ENCODE measurements around the gene UBE2J2. TPM values are rescaled to one million over a fixed set of nuclear protein-coding genes. Genes with fewer than 3 reads are reported as not detected.

UBE2J2 gene
- total and polyA plus RNA-seq, 2 experiments from 2014 or later, result 47.1 to 70.2 TPM

- Histone ChIP-seq H3K79me2 (replicated peaks; ENCODE audit: insufficient read depth) (peaks cover 44% of the 10 kb centered on the region), H3K4me3 (no peak overlapping the region), H3K36me3 (ENCODE audit: insufficient read depth) (peaks cover 14% of the 10 kb centered on the region; the same call in 1 of the 2 replicates), H4K20me1 (replicated peaks; ENCODE audit: insufficient read depth) (peaks cover 28% of the 10 kb centered on the region), H3K4me2 (no peak overlapping the region), H3F3A (replicated peaks; ENCODE audit: low read depth) (0 out of 2 replicates have a peak, but pooled peaks cover 12% of the 10 kb centered on the region), H3K9me2 (ENCODE audit: insufficient read depth) (no peaks in the 10 kb centered on the region), H2AFZ (no peak overlapping the region), H3K27ac (ENCODE audit: low read depth) (no peak overlapping the region), H3K27me3 (ENCODE audit: insufficient read depth) (no peaks in the 10 kb centered on the region), H3K4me1 (ENCODE audit: insufficient read depth) (no peaks in the 10 kb centered on the region)
- Mint-ChIP-seq H3K9me3 (no peaks in the 10 kb centered on the region), H3K27me3 (ENCODE audit: insufficient read depth, low read depth, poor library complexity) (peaks cover 14% of the 10 kb centered on the region), H3K27ac (no peak overlapping the region; the same call in 1 of the 2 replicates), H3K4me1 (no peaks in the 10 kb centered on the region; the same call in 1 of the 3 replicates), H3K36me3 (ENCODE audit: low read depth) (peaks cover 57% of the 10 kb centered on the region), H3K4me3 (no peak overlapping the region)
- DNase-seq (ENCODE audit: low spot score) (peak; percentile 84), ATAC-seq (peak; percentile 90)
- no peak for TF ChIP-seq EZH2phosphoT487 (IDR thresholded peaks at IDR 0.05; ENCODE audit: unreplicated experiment)
- no peak for TF ChIP-seq EZH2 (IDR thresholded peaks at IDR 0.05; ENCODE audit: low read depth, unreplicated experiment)
- TF ChIP-seq, protein P1, sequence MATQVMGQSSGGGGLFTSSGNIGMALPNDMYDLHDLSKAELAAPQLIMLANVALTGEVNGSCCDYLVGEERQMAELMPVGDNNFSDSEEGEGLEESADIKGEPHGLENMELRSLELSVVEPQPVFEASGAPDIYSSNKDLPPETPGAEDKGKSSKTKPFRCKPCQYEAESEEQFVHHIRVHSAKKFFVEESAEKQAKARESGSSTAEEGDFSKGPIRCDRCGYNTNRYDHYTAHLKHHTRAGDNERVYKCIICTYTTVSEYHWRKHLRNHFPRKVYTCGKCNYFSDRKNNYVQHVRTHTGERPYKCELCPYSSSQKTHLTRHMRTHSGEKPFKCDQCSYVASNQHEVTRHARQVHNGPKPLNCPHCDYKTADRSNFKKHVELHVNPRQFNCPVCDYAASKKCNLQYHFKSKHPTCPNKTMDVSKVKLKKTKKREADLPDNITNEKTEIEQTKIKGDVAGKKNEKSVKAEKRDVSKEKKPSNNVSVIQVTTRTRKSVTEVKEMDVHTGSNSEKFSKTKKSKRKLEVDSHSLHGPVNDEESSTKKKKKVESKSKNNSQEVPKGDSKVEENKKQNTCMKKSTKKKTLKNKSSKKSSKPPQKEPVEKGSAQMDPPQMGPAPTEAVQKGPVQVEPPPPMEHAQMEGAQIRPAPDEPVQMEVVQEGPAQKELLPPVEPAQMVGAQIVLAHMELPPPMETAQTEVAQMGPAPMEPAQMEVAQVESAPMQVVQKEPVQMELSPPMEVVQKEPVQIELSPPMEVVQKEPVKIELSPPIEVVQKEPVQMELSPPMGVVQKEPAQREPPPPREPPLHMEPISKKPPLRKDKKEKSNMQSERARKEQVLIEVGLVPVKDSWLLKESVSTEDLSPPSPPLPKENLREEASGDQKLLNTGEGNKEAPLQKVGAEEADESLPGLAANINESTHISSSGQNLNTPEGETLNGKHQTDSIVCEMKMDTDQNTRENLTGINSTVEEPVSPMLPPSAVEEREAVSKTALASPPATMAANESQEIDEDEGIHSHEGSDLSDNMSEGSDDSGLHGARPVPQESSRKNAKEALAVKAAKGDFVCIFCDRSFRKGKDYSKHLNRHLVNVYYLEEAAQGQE (IDR thresholded peaks at IDR 0.05; ENCODE audit: unreplicated experiment), result no peak
- TF ChIP-seq CREB1 (CRISPR knock-in tag; IDR thresholded peaks at IDR 0.05; ENCODE audit: low read depth), result no peak
- TF ChIP-seq, protein P2, sequence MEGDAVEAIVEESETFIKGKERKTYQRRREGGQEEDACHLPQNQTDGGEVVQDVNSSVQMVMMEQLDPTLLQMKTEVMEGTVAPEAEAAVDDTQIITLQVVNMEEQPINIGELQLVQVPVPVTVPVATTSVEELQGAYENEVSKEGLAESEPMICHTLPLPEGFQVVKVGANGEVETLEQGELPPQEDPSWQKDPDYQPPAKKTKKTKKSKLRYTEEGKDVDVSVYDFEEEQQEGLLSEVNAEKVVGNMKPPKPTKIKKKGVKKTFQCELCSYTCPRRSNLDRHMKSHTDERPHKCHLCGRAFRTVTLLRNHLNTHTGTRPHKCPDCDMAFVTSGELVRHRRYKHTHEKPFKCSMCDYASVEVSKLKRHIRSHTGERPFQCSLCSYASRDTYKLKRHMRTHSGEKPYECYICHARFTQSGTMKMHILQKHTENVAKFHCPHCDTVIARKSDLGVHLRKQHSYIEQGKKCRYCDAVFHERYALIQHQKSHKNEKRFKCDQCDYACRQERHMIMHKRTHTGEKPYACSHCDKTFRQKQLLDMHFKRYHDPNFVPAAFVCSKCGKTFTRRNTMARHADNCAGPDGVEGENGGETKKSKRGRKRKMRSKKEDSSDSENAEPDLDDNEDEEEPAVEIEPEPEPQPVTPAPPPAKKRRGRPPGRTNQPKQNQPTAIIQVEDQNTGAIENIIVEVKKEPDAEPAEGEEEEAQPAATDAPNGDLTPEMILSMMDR (conservative IDR thresholded peaks at IDR 0.05; ENCODE audit: low read depth in 2 of 2), result peak; percentile 59 to 70
- TF ChIP-seq JUNB (IDR thresholded peaks at IDR 0.05; ENCODE audit: unreplicated experiment), result no peak
- no peak for TF ChIP-seq STAT1 (IDR thresholded peaks at IDR 0.05; ENCODE audit: unreplicated experiment)
Observed at GRCh38 chr1:1264868-1265272, 8.8 kb downstream of the UBE2J2 start.

GRCh38 chr1:1264026-1264425 is 9.6 kb downstream of the UBE2J2 start:
- Histone ChIP-seq H3K4me3 (no peak overlapping the region), H3K4me2 (no peak overlapping the region), H3F3A (replicated peaks; ENCODE audit: low read depth) (0 out of 2 replicates have a peak, but pooled peaks cover 12% of the 10 kb centered on the region), H4K20me1 (replicated peaks; ENCODE audit: insufficient read depth) (peaks cover 24% of the 10 kb centered on the region), H3K4me1 (ENCODE audit: insufficient read depth) (no peaks in the 10 kb centered on the region), H3K27me3 (ENCODE audit: insufficient read depth) (no peaks in the 10 kb centered on the region), H3K36me3 (ENCODE audit: insufficient read depth) (peaks cover 14% of the 10 kb centered on the region; the same call in 1 of the 2 replicates), H3K9me2 (ENCODE audit: insufficient read depth) (no peaks in the 10 kb centered on the region), H2AFZ (no peak overlapping the region), H3K79me2 (replicated peaks; ENCODE audit: insufficient read depth) (peaks cover 37% of the 10 kb centered on the region), H3K27ac (ENCODE audit: low read depth) (no peak overlapping the region)
- DNase-seq (ENCODE audit: low spot score) (no peak), ATAC-seq (no peak)
- Mint-ChIP-seq H3K4me3 (no peak overlapping the region), H3K36me3 (ENCODE audit: low read depth) (peaks cover 65% of the 10 kb centered on the region), H3K27me3 (ENCODE audit: insufficient read depth, low read depth, poor library complexity) (peaks cover 14% of the 10 kb centered on the region), H3K4me1 (peaks cover 2% of the 10 kb centered on the region; the same call in 2 of the 3 replicates), H3K27ac (no peak overlapping the region), H3K9me3 (no peaks in the 10 kb centered on the region)
- TF ChIP-seq JUNB (IDR thresholded peaks at IDR 0.05; ENCODE audit: unreplicated experiment) (no peak), EZH2phosphoT487 (IDR thresholded peaks at IDR 0.05; ENCODE audit: unreplicated experiment) (no peak), ETS1 (IDR thresholded peaks at IDR 0.05) (no peak), STAT1 (IDR thresholded peaks at IDR 0.05; ENCODE audit: unreplicated experiment) (no peak), NANOG (IDR thresholded peaks at IDR 0.05; ENCODE audit: borderline replicate concordance) (no peak), ZNF331 (CRISPR knock-in tag; IDR thresholded peaks at IDR 0.05; ENCODE audit: low read depth) (no peak), ZNF114 (CRISPR knock-in tag; IDR thresholded peaks at IDR 0.05) (no peak)
- TF ChIP-seq, protein P2 (conservative IDR thresholded peaks at IDR 0.05; ENCODE audit: low read depth in 2 of 2), result no peak

Measured in GM23338 (cell line).